HL-60 (cell line): Measurements from ENCODE around the gene GPS2.
A peak's percentile ranks its signal among the peaks of the same experiment; 100 is the strongest.

ENCODE experiments used
- DNase-seq, 2 experiments: peaks; one replicate each; pipeline ENCODE4 v3.0.0-alpha.2; 2010 to 2020; ENCODE audit warnings: low read depth in 1 of 2, low spot score in 1 of 2
- H3K27ac ChIP-seq: fragments of 250-450 bp; sonication (Bioruptor Pico); replicated peaks from 2 replicates; pipeline ENCODE4 v1.5.1; 2020; ENCODE audit warnings: mild to moderate bottlenecking, moderate library complexity
- H3K27me3 ChIP-seq: fragments of 250-450 bp; sonication (Bioruptor Pico); 2 replicates; pipeline ENCODE4 v1.5.1; 2021; ENCODE audit warnings: mild to moderate bottlenecking, moderate library complexity; ENCODE audit not compliant: insufficient read depth, poor library complexity, severe bottlenecking
- H3K4me3 ChIP-seq: replicated peaks from 2 replicates; pipeline ENCODE4 v1.5.1; 2011; ENCODE audit warnings: mild to moderate bottlenecking, control low read depth, low read length; ENCODE audit not compliant: insufficient read depth
- CTCF ChIP-seq: IDR thresholded peaks from one replicate; pipeline ENCODE4 v1.5.1; 2011; ENCODE audit warnings: low read length, control low read depth, inconsistent platforms; ENCODE audit not compliant: insufficient read depth
- GABPA ChIP-seq: IDR thresholded peaks from 2 replicates; pipeline ENCODE4 v1.6.1; 2012; ENCODE audit warnings: low read depth
- POLR2AphosphoS5 ChIP-seq: IDR thresholded peaks from 2 replicates; pipeline ENCODE4 v1.6.1; 2012; ENCODE audit warnings: low read depth
- REST ChIP-seq: IDR thresholded peaks from 2 replicates; pipeline ENCODE4 v1.6.1; 2012; ENCODE audit warnings: low read depth; ENCODE audit not compliant: insufficient replicate concordance
- SPI1 ChIP-seq: IDR thresholded peaks from 2 replicates; pipeline ENCODE4 v1.6.1; 2012; ENCODE audit warnings: low read depth, mild to moderate bottlenecking, borderline replicate concordance

The GPS2 gene

GRCh38 chr17:7313890-7314718 is 1.1 kb downstream of the GPS2 start:
- peak overlapping the region; percentile 80 for H3K4me3 ChIP-seq
- DNase-seq: no peak
- peak overlapping the region; percentile 54; the same call in 1 of the 2 replicates for H3K27ac ChIP-seq
- no peak for TF ChIP-seq REST
- no peak for TF ChIP-seq POLR2AphosphoS5
- TF ChIP-seq SPI1: no peak
- no peak for TF ChIP-seq GABPA
- TF ChIP-seq CTCF: no peak
- no peaks in the 10 kb centered on the region for H3K27me3 ChIP-seq

- Histone ChIP-seq H3K27me3 (no peaks in the 10 kb centered on the region), H3K27ac (no peak overlapping the region), H3K4me3 (no peak overlapping the region)
- no peak for DNase-seq
- no peak for TF ChIP-seq GABPA
- TF ChIP-seq POLR2AphosphoS5: peak; percentile 74; the same call in 1 of the 2 replicates
- TF ChIP-seq CTCF: no peak
These were observed 1.9 kb downstream of the GPS2 start for GRCh38 chr17:7313088-7313889.

- TF ChIP-seq CTCF: no peak
- TF ChIP-seq REST: no peak
- TF ChIP-seq SPI1: no peak
- TF ChIP-seq POLR2AphosphoS5: no peak; the same call in 1 of the 2 replicates
- no peak for TF ChIP-seq GABPA
- Histone ChIP-seq H3K4me3 (no peak overlapping the region), H3K27me3 (no peaks in the 10 kb centered on the region), H3K27ac (no peak overlapping the region)
- DNase-seq: no peak
These were observed 2.6 kb downstream of the GPS2 start for GRCh38 chr17:7312432-7313087.
